Jurkat, Clone E6-1 (cell line): Measurements from ENCODE around the gene ECSIT.

ENCODE experiments used
- DNase-seq: peaks from one replicate; pipeline ENCODE4 v3.0.0-alpha.2; 2011; ENCODE audit warnings: low read depth, low spot score
- H3K4me3 ChIP-seq: 2 replicates; pipeline ENCODE4 v1.5.1; 2011; ENCODE audit warnings: mild to moderate bottlenecking, low read length, control low read depth, moderate library complexity

ECSIT gene

DNA sequence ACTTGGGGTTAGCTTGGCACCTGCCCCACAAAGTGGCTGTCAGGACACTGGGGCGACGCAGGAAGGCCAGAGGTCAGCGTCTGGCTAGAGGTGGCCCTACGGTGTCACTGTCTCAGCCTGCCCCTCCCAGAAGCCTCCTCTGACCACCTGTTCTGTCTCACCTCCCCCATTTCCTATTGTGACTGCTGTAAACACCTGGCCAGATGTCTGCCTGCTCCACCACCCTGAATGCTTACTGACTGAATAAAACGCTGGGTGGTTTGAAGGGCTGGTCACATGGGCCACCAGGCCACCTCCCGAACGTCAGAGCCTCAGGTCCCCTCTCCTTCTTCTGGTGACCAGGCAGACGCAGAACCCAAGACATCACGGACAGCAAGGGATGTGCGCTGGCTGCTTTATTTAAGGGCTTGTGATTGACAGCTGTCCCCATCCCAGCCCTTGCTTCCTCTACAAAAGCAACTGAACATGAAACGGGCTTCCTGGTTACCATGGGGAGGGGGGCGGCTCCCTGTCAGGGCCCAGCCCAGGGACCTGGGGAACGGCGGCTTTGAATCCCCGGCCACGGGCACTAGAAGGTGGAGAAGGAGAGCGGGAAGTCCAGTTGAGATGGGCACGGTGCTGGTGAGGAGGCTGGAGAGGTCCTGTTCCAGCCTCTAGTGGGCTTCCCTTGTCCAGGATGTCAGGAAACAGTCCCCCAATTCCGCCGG lies 23.9 kb upstream of the ECSIT start:
- no peak overlapping the region for H3K4me3 ChIP-seq
- no peak for DNase-seq

DNA sequence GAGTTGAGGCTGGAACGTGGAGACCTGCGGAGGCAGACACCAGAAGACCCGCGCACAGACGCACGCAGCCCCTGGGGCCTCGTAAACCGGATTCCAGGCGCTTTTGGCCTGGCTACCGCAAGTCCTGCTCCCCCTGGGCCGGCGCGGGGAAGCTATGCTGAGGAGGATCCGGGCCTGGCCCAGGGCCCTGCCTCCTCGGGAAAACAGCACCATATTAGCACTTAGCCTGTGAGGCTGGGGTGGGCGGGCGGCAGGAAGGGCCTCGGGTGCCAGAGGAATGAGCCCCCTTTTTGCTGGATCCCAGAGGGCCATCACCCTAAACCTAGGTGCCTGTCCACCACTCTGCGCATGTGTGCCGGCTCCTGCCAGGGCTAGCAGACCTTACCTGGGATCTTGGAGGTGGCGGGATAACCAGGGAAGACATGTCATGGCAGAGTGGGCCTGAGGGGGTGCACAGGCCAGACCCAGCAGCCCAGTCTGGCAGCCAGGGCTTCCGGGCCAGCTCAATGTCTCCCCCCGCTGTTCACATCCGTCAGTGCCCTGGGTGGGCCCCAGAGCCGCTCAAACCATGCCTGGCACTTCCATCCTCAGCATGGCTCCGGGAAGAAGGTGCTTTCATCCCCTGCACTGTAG lies 22.8 kb upstream of the ECSIT start:
- H3K4me3 ChIP-seq = no peak overlapping the region
- DNase-seq = no peak

DNA sequence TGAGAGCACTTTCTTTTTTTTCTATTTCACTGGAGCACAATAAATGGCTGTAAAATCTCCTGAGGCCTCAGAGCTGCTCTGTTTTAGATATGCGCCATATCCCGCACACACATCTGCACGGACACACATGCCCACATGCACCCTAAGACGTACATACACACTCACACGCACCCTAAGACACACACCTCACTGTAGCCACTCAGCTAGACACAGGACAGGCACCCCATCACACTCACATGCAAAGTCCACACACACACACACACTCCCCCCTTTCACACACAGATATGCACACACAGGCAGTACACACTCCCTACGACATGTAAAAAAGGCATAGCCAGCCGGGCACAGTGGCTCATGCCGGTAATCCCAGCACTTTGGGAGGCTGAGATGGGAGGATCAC lies 21.3 kb upstream of the ECSIT start:
- H3K4me3 ChIP-seq = no peak overlapping the region
- DNase-seq = no peak

DNA sequence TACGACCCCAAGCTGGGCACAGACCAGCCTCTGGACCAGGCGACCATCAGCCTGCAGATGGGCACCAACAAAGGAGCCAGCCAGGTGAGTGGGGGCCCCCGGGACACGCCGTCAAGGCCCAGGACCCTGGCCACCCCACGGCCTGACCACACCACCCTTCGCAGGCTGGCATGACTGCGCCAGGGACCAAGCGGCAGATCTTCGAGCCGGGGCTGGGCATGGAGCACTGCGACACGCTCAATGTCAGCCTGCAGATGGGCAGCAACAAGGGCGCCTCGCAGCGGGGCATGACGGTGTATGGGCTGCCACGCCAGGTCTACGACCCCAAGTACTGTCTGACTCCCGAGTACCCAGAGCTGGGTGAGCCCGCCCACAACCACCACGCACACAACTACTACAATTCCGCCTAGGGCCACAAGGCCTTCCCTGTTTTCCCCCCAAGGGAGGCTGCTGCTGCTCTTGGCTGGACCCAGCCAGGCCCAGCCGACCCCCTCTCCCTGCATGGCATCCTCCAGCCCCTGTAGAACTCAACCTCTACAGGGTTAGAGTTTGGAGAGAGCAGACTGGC lies 20.5 kb upstream of the ECSIT start:
- H3K4me3 ChIP-seq = no peak overlapping the region
- no peak for DNase-seq

DNA sequence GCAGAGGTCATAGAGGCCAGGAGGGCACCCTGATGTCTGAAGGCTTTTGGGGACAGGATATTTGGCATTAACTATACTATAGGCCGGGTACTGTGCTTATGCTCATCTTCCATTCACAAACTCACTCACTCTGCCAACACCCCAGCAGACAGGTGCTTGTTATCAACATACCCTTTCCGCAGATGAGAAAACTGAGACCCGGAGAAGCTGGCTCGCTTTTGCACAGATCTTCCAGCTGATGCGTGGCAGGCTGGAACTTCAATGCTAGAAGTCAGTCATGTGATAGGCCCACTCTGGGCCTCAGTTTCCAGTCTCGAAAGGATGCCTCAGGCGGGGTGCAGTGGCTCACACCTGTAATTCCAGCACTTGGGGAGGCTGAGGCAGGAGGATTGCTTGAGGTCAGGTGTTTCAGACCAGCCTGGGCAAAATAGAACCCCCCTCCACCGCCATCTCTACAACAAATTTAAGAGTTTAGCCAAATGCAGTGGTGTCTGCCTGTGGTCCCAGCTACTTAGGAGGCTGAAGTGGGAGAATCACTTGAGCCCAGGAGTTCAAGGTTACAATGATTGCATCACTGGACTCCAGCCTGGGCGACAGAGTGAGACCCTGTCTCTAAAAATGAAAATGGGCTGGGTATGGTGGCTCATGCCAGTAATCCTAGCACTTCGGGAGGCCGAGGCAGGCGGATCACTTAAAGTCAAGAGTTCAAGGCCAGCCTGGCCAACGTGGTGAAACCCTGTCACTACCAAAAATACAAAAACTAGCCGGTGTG lies 19.2 kb upstream of the ECSIT start:
- DNase-seq = no peak
- no peak overlapping the region for H3K4me3 ChIP-seq

DNA sequence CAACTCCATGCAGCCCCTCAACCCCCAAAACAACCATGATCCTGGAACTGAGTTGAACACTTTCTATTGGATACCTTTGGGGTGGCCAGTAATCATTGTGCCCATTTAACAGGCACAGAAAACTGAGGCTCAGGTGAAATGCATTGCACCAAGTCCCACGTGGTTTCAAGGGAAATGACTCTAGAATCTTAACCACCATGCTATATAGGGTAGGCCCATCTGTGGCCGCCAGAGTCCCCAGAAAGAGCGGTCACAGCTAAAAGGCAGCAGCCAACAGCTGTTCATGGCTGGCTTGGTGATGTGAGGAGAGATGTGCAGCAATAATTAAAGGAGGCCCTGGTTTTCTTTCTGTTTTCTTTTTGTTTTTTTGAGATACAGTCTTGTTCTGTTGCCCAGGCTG lies 12.3 kb upstream of the ECSIT start:
- no peak overlapping the region for H3K4me3 ChIP-seq

DNA sequence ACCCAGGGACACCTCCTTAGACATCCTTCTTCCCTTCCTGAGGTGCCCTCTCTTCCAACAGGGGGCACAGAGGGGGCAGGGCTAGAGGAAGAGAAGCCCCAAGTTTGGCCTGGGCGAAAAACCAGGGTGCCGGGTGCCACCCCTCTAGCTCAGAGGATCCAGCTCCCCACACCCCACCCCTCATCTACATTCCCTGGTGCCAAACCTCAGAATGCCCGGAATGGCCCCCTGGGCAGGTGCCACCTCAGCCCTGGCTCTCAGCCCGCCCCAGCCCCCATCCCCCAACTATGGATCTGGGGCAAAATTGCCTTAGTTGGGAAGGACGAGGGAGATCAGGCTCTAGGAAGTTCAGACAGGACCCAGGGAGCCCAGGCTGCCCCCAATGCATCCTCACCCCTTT lies 11.7 kb upstream of the ECSIT start:
- no peak overlapping the region for H3K4me3 ChIP-seq
- DNase-seq = no peak

More for the DNA sequence above, 12.3 kb upstream of the ECSIT start:
- no peak for DNase-seq

DNA sequence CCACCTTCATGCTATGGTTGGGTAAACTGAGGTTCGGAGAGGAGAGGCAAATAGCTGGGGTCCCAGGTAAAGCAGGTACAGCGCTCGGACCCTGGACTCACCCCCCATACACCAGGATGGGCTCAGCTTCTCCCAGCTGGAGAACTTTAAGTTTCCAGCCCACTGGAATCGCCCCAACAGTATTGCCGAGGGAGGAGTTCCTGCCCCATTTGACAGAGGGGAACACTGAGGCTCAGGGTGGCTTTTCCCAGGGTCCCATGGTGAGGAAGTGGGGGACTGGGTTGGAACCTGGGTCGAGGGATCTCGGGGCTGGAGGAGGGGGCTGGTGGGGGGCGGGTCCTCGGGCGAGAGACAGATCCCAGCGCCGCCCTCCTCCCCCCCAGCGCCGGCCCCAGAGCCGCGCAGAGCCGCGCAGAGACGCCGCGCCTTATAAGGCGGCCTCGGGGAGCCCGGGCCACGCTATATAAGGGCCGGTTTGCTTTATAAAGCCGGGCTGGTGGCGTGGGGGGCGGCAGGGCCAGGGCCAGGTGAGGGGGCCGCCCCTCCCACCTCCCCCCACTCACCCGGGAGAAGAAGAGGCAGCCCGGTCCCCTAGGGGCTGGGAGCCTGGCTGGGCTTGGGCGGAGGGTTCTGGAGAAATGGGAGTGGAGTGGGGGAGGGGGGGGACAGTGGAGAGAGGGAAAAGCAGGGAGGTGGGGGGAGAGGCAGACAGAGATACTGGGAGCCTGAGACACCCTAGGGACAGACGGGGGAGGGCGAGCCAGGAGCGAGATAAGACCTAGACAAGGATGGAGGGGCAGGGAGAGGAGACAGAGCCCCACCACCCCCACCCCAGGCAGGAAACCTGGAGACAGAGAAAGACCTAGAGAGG lies 10.8 kb upstream of the ECSIT start:
- no peak for DNase-seq
- no peak overlapping the region for H3K4me3 ChIP-seq

DNA sequence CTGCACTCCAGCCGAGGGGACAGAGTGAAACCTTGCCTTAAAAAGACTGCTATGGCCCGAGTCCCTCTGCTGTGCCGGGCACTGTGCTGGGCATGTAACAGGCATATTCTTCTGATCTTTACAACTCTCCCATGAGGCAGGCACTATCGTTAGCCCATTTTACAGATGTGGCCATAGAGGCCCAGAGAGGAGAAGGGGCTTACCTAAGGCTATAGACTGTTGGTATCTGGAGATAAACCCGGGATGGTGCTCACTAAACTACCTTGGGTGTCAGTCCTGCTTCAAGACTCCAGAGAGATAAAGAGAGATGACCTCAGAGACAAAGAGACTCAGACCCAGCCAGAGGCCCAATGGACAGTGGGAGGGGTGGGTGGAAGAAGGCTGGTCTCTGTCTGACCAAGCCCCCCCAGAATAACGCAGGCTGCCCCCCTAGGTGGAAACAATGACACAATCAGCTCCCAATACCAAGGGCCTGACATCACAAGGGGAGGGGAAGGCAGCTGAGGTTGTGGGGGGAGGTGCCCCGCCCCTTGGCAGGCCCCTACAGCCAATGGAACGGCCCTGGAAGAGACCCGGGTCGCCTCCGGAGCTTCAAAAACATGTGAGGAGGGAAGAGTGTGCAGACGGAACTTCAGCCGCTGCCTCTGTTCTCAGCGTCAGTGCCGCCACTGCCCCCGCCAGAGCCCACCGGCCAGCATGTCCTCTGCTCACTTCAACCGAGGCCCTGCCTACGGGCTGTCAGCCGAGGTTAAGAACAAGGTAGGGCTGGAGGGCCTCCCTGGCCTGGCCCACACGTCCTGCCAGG lies 9.5 kb upstream of the ECSIT start, which contains the start of gene CNN1:
TSS of gene CNN1 (plus strand) at position 620 of the 805 bp plus-strand sequence. CDS start at position 697, 77 bp downstream.
- no peak for DNase-seq
- no peak within 1 kb of the TSS for H3K4me3 ChIP-seq

DNA sequence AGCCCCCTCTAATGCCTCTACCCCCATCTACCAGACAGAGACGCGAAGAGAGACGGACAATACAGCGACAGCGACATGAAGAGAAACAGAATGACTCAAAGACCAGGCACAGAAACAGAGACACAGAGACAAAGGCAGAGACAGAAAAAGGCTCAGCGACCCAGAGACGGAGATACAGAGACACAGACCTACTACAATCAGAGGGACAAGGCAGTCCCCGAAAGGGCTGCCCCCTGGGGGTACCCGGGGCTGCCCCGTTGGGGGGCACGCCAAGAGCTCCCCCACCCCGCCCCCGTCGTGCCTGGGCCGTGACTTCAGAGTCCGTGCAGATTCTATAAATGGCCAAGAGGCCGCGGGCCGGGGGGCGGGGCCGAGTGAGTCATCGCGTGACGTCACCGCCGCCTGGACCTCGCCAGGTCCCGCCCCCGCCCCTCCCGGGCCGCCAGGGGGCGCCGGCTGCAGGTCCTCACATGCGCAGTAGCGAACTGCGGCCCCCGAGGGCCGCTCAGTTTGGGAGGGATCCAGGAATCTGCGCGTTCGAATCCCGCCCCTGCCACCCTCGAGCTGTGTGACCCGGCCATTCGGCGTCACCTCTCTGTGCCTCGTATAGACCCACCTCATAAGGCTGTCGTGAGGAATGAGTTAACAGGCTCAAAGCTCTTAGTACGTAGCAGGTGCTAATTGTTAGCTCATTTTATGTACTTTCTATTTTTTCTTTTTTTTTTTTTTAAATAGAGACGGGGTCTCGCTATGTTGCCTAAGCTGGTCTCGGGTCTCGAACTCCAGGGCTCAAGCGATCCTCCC lies 7.1 kb upstream of the ECSIT start:
- peak; percentile 72 for DNase-seq
- peak overlapping the region; percentile 44 for H3K4me3 ChIP-seq

DNA sequence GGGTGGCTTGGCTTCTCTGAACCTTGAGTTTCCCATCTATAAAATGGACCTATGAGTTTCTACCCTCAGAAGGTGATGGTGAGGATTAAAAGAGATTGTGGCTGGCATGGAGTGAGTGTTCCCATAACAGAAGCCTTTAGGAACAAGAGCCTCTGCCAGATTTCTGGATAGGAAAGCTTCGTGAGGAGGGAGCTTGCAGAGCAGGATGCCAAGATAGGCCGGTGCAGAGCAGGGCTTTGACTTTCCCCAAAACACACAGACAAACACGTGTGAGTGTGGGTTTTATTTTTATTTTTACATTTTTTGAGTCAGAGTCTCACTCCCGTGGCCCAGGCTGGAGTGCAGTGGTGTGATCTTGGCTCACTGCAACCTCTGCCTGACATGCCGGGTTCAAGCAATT lies 6.0 kb upstream of the ECSIT start:
- no peak for DNase-seq
- H3K4me3 ChIP-seq = no peak overlapping the region

DNA sequence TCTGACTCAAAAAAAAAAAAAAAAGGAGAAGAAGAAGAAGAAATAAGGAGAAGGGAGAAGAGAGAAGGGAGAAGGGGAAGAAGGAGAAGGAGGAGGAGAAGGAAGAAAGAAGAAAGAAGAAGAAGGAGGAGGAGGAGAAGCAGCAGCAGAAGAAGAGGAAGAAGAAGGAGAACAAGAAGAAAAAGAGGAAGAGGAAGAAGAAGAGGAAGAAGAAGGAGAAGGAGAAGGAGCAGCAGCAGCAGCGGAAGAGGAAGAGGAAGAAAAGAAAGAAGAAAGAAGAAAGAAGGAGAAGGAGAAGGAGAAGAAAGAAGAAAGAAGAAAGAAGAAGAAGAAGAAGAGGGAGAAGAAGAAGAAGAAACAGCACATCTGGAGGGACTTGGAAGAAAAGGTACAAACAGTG lies 5.6 kb upstream of the ECSIT start:
- no peak for DNase-seq
- H3K4me3 ChIP-seq = no peak overlapping the region

DNA sequence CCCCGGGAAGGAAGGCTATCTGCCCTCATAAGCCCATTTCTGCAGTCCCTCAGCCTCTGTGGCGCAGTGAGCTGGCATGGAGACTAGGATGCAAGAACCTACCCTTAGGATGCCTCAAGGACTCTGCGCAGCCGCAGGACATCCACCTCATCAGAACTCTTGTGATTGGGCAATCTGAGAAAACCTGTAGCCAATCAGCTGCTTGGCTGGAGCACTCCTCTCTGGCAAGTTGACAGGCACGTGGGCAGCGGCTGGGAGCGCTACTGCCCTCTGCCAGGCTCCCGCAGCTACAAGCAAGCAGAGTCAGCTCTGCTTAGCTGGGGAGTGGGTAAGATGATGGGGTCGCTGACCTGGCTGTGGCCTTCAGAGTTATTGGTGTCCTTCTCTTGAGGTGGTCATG lies 1.5 kb upstream of the ECSIT start:
- no peak overlapping the region for H3K4me3 ChIP-seq
- DNase-seq = peak; percentile 40

DNA sequence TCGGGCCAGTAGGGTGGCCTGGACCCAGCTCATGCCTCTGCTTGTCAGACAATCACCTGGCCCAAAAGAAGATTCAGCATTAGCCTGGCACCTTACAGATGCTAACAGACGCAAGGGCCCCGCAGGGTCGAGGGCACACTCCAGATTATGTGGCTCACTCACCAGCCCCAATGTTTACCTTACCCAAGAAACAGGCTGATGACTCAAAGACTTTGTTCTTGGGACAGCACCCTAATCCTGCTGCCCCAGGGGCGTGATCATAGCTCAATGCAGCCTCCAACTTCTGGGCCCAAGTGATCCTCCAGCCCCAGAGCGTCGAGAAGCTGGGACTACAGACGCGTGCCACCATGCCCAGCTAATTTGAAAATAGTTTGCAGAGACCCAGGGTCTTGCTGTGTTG lies 9.8 kb downstream of the ECSIT start:
- H3K4me3 ChIP-seq = no peak overlapping the region
- DNase-seq = no peak

DNA sequence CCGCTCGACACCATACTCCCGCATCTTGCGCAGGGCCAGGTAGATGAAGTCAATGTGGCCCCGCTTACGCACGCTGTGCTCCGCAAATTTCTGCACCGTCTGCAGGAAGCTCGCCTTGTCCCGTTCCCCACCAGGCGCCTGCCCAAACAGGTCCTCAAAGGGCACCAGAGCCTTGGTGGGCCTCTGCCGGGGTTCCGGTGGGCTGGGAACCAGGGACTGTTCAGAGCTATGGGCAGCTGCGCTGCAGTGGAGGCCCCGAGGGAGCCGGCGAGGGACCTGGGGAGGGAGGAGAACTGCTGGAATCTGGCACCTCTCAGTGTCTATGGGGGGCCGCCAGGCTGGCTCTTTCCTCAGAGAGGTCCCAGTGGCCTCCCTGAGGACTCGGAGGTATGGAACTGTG lies 15.0 kb downstream of the ECSIT start:
- no peak overlapping the region for H3K4me3 ChIP-seq
- DNase-seq = no peak

DNA sequence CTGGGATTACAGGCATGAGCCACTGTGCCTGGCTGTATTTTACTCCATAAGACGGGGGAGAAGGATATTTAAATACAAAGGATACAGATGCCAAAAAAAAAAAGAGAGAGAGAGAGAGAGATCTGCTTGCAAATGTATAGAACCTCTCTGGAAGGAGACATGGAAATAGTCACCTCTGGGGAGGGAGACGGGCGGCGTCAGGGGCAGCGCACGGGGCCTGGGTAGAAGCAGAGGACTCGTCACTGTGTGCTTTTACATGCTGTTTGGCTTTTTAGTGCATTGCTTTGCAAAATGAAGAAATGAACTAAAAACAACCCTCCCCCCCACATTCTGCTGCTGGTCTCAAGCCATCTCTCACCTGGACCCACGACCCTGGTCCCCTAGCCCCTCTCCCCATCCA lies 18.5 kb downstream of the ECSIT start:
- no peak overlapping the region for H3K4me3 ChIP-seq
- no peak for DNase-seq

DNA sequence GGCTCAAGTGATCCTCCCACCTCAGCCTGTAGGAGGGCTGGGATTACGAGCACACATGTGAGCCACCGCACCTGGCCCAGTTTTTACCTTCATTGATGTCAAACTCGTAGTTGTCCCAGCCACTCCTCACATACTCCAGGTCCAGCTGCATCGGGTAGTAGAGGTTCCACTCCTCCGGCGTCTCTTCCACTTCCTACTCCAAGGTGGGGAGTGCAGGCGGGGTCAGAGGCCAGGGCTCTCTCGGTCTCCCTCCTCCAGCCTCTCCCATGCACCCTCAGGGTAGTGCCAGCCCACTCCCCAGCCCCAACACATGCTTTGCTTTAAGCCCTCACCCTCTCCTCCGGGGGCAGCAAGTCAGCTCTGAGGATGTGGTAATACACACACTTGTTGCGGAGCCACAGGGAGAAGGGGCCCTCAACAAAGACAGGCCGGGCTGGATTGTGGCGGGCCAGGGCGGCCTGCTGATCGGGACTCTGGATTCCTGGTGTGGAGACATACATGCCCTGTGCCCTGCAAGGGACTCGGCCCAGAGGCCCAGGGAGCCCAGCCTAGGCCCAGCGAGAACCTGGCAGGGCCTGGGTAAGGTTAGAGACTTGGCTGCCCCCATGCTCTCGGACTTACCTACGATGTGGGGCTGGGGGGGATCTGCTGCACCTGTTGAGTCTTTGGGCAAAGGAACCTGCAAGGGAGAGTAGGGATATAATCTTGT lies 21.4 kb downstream of the ECSIT start:
- H3K4me3 ChIP-seq = no peak overlapping the region
- no peak for DNase-seq
